Body of pancreas (tissue), 4 donors: Measurements from ENCODE around the gene TEAD3.

Source experiments
- POLR2A ChIP-seq, 3 donors: fragments of 450-650 bp; IDR thresholded peaks; one replicate each; pipeline ENCODE4 v1.6.1; 2016; ENCODE audit warnings: antibody characterized with exemption in 3 of 3, mild to moderate bottlenecking in 2 of 3
- TF ChIP-seq, protein P1 (sequence below), 7 experiments: fragments of 450-650 bp in 4 of 7; fragments of 200-600 bp in 3 of 7; sonication (generic) in 3 of 7; IDR thresholded peaks; one replicate each; pipeline ENCODE4 v1.5.1; 2016 to 2019; ENCODE audit warnings: antibody characterized with exemption in 7 of 7

DNA sequence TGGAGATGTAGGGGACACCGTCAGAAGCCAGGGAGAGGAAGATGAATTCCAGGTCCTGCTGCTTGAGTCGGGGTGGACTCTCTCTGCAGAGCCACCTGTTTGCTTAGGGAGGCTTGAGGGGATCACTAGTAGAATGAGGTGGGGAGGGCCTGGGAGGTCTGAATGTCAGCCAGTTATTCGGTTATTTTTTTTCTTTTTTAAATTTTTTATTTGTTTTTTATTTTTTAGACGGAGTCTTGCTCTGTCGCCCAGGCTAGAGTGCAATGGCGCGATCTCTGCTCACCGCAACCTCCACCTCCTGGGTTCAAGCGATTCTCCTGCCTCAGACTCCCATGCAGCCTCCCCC, 8.4 kb downstream of the TEAD3 start:
- no peak for TF ChIP-seq POLR2A (IDR thresholded peaks at IDR 0.05)
- TF ChIP-seq, protein P1, sequence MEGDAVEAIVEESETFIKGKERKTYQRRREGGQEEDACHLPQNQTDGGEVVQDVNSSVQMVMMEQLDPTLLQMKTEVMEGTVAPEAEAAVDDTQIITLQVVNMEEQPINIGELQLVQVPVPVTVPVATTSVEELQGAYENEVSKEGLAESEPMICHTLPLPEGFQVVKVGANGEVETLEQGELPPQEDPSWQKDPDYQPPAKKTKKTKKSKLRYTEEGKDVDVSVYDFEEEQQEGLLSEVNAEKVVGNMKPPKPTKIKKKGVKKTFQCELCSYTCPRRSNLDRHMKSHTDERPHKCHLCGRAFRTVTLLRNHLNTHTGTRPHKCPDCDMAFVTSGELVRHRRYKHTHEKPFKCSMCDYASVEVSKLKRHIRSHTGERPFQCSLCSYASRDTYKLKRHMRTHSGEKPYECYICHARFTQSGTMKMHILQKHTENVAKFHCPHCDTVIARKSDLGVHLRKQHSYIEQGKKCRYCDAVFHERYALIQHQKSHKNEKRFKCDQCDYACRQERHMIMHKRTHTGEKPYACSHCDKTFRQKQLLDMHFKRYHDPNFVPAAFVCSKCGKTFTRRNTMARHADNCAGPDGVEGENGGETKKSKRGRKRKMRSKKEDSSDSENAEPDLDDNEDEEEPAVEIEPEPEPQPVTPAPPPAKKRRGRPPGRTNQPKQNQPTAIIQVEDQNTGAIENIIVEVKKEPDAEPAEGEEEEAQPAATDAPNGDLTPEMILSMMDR (IDR thresholded peaks at IDR 0.05), result no peak
